WTC11 (cell line): ENCODE results near the gene CUL9.

Experiments used
- ATF6 ChIP-seq: sonication (generic); formaldehyde crosslinking; IDR thresholded peaks from 2 replicates; pipeline ENCODE4 v1.8.1; 2023; ENCODE audit warnings: mild to moderate bottlenecking, missing genetic modification reagents
- GABPB1 ChIP-seq: sonication (generic); formaldehyde crosslinking; IDR thresholded peaks from 2 replicates; pipeline ENCODE4 v1.8.1; 2023; ENCODE audit warnings: mild to moderate bottlenecking, missing genetic modification reagents
- RELA ChIP-seq: sonication (generic); formaldehyde crosslinking; IDR thresholded peaks from 2 replicates; pipeline ENCODE4 v1.8.1; 2022; ENCODE audit warnings: missing genetic modification reagents, mild to moderate bottlenecking, borderline replicate concordance
- ZBTB21 ChIP-seq: sonication (generic); formaldehyde crosslinking; IDR thresholded peaks from 2 replicates; pipeline ENCODE4 v1.8.1; 2023; ENCODE audit warnings: mild to moderate bottlenecking, missing genetic modification reagents, borderline replicate concordance
- ZNF121 ChIP-seq: sonication (generic); formaldehyde crosslinking; IDR thresholded peaks from 2 replicates; pipeline ENCODE4 v1.8.0; 2023; ENCODE audit warnings: missing genetic modification reagents
- TF ChIP-seq, protein P1 (sequence below): fragments of 200-600 bp; IDR thresholded peaks from 2 replicates; pipeline ENCODE4 v1.8.0; 2022; ENCODE audit warnings: antibody characterized with exemption
- TF ChIP-seq, protein P2 (sequence below): sonication (generic); formaldehyde crosslinking; IDR thresholded peaks from 2 replicates; pipeline ENCODE4 v1.8.1; 2023; ENCODE audit warnings: mild to moderate bottlenecking, missing genetic modification reagents, moderate library complexity
- TF ChIP-seq, protein P3 (sequence below): sonication (generic); formaldehyde crosslinking; IDR thresholded peaks from 2 replicates; pipeline ENCODE4 v1.8.1; 2022; ENCODE audit warnings: low read depth, missing genetic modification reagents, borderline replicate concordance
- TF ChIP-seq, protein P4 (sequence below): sonication (generic); formaldehyde crosslinking; IDR thresholded peaks from 2 replicates; pipeline ENCODE4 v1.8.0; 2023; ENCODE audit warnings: missing genetic modification reagents

- TF ChIP-seq, protein P1, sequence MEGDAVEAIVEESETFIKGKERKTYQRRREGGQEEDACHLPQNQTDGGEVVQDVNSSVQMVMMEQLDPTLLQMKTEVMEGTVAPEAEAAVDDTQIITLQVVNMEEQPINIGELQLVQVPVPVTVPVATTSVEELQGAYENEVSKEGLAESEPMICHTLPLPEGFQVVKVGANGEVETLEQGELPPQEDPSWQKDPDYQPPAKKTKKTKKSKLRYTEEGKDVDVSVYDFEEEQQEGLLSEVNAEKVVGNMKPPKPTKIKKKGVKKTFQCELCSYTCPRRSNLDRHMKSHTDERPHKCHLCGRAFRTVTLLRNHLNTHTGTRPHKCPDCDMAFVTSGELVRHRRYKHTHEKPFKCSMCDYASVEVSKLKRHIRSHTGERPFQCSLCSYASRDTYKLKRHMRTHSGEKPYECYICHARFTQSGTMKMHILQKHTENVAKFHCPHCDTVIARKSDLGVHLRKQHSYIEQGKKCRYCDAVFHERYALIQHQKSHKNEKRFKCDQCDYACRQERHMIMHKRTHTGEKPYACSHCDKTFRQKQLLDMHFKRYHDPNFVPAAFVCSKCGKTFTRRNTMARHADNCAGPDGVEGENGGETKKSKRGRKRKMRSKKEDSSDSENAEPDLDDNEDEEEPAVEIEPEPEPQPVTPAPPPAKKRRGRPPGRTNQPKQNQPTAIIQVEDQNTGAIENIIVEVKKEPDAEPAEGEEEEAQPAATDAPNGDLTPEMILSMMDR: no peak
- TF ChIP-seq ZBTB21 (CRISPR knock-in tag): no peak
- TF ChIP-seq, protein P2, sequence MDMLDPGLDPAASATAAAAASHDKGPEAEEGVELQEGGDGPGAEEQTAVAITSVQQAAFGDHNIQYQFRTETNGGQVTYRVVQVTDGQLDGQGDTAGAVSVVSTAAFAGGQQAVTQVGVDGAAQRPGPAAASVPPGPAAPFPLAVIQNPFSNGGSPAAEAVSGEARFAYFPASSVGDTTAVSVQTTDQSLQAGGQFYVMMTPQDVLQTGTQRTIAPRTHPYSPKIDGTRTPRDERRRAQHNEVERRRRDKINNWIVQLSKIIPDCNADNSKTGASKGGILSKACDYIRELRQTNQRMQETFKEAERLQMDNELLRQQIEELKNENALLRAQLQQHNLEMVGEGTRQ (CRISPR knock-in tag): no peak
- TF ChIP-seq ZNF121 (CRISPR knock-in tag): no peak
- TF ChIP-seq, protein P3, sequence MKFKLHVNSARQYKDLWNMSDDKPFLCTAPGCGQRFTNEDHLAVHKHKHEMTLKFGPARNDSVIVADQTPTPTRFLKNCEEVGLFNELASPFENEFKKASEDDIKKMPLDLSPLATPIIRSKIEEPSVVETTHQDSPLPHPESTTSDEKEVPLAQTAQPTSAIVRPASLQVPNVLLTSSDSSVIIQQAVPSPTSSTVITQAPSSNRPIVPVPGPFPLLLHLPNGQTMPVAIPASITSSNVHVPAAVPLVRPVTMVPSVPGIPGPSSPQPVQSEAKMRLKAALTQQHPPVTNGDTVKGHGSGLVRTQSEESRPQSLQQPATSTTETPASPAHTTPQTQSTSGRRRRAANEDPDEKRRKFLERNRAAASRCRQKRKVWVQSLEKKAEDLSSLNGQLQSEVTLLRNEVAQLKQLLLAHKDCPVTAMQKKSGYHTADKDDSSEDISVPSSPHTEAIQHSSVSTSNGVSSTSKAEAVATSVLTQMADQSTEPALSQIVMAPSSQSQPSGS (CRISPR knock-in tag): no peak
- TF ChIP-seq RELA: no peak
- no peak for TF ChIP-seq GABPB1 (CRISPR knock-in tag)
- TF ChIP-seq, protein P4, sequence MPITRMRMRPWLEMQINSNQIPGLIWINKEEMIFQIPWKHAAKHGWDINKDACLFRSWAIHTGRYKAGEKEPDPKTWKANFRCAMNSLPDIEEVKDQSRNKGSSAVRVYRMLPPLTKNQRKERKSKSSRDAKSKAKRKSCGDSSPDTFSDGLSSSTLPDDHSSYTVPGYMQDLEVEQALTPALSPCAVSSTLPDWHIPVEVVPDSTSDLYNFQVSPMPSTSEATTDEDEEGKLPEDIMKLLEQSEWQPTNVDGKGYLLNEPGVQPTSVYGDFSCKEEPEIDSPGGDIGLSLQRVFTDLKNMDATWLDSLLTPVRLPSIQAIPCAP: no peak
- TF ChIP-seq ATF6 (CRISPR knock-in tag): no peak
Observed at GRCh38 chr6:43185391-43185985, 3.5 kb downstream of the CUL9 start.
